Neural cell (in vitro differentiated cells): ENCODE measurements around the gene SDC4. TPM values are rescaled to one million over a fixed set of nuclear protein-coding genes. Genes with fewer than 3 reads are reported as not detected.
A peak's percentile ranks its signal among the peaks of the same experiment; 100 is the strongest.

ENCODE experiments used
- H2AFZ ChIP-seq: fragments of 200-600, 300-800 bp; sonication (generic), shearing (Covaris generic); 2 replicates; pipeline ENCODE4 v1.6.0; 2014; ENCODE audit warnings: low read depth, mild to moderate bottlenecking, antibody characterized with exemption, low read length, moderate library complexity
- H3F3A ChIP-seq: fragments of 200-600 bp; shearing (Covaris generic); 2 replicates; pipeline ENCODE4 v1.6.1; 2016; ENCODE audit warnings: mild to moderate bottlenecking, moderate library complexity, mixed read lengths, antibody characterized with exemption, low read length; ENCODE audit not compliant: insufficient read depth, poor library complexity, severe bottlenecking
- H3K27ac ChIP-seq: fragments of 200-600, 300-800 bp; sonication (generic), shearing (Covaris generic); 2 replicates; pipeline ENCODE4 v1.5.1; 2014; ENCODE audit warnings: mild to moderate bottlenecking, low read length, moderate library complexity
- H3K27me3 ChIP-seq: fragments of 300-800, 200-600 bp; sonication (generic), shearing (Covaris generic); 2 replicates; pipeline ENCODE4 v1.6.0; 2014; ENCODE audit warnings: mild to moderate bottlenecking, low read depth, low read length, moderate library complexity; ENCODE audit not compliant: insufficient read depth
- H3K36me3 ChIP-seq: fragments of 300-800, 200-600 bp; sonication (generic), shearing (Covaris generic); 2 replicates; pipeline ENCODE4 v1.5.1; 2014; ENCODE audit warnings: mild to moderate bottlenecking, antibody characterized with exemption, low read length, moderate library complexity; ENCODE audit not compliant: insufficient read depth
- H3K4me2 ChIP-seq: fragments of 300-800, 200-600 bp; sonication (generic), shearing (Covaris generic); 2 replicates; pipeline ENCODE4 v1.6.0; 2014; ENCODE audit warnings: mild to moderate bottlenecking, low read length
- H3K4me3 ChIP-seq: fragments of 300-800, 200-600 bp; sonication (generic), shearing (Covaris generic); 2 replicates; pipeline ENCODE4 v1.5.1; 2014; ENCODE audit warnings: mild to moderate bottlenecking, low read length, moderate library complexity
- H3K79me2 ChIP-seq: fragments of 200-600 bp; shearing (Covaris generic); replicated peaks from 2 replicates; pipeline ENCODE4 v1.6.0; 2014; ENCODE audit warnings: mild to moderate bottlenecking, low read length, moderate library complexity; ENCODE audit not compliant: insufficient read depth
- H3K9ac ChIP-seq: fragments of 300-800, 200-600 bp; sonication (generic), shearing (Covaris generic); 2 replicates; pipeline ENCODE4 v1.6.1; 2016; ENCODE audit warnings: mild to moderate bottlenecking, low read length, mixed read lengths
- H3K9me2 ChIP-seq: fragments of 200-600 bp; shearing (Covaris generic); 2 replicates; pipeline ENCODE4 v1.6.1; 2016; ENCODE audit warnings: mild to moderate bottlenecking, low read length, mixed read lengths; ENCODE audit not compliant: insufficient read depth
- H3K9me3 ChIP-seq: fragments of 200-600, 300-800 bp; sonication (generic), shearing (Covaris generic); 2 replicates; pipeline ENCODE4 v1.6.1; 2016; ENCODE audit warnings: mild to moderate bottlenecking, mixed run types, low read length, moderate library complexity, mixed read lengths
- H4K20me1 ChIP-seq: fragments of 200-600 bp; shearing (Covaris generic); 2 replicates; pipeline ENCODE4 v1.6.1; 2016; ENCODE audit warnings: mild to moderate bottlenecking, mixed run types; ENCODE audit not compliant: insufficient read depth
- EP300 ChIP-seq: fragments of 450-650 bp; conservative IDR thresholded peaks from 2 replicates; pipeline ENCODE4 v1.6.1; 2014; ENCODE audit warnings: antibody characterized with exemption, mild to moderate bottlenecking, moderate library complexity; ENCODE audit not compliant: poor library complexity, severe bottlenecking
- EZH2 ChIP-seq: fragments of 200-600, 300-800 bp; shearing (Covaris generic), sonication (generic); IDR thresholded peaks from 2 replicates; pipeline ENCODE4 v1.6.1; 2014; ENCODE audit warnings: antibody characterized with exemption, low read length, borderline replicate concordance, mild to moderate bottlenecking; ENCODE audit not compliant: insufficient read depth, poor library complexity, severe bottlenecking
- MXI1 ChIP-seq: fragments of 450-650 bp; conservative IDR thresholded peaks from 2 replicates; pipeline ENCODE4 v1.6.1; 2014; ENCODE audit warnings: antibody characterized with exemption, mild to moderate bottlenecking; ENCODE audit not compliant: poor library complexity, severe bottlenecking
- POLR2AphosphoS5 ChIP-seq: IDR thresholded peaks from 2 replicates; pipeline ENCODE4 v1.6.1; 2012
- RAD21 ChIP-seq: fragments of 450-650 bp; conservative IDR thresholded peaks from 2 replicates; pipeline ENCODE4 v1.6.1; 2014; ENCODE audit warnings: antibody characterized with exemption, mild to moderate bottlenecking, moderate library complexity
- SMC3 ChIP-seq: fragments of 450-650 bp; conservative IDR thresholded peaks from 2 replicates; pipeline ENCODE4 v1.6.1; 2014; ENCODE audit warnings: antibody characterized with exemption, mild to moderate bottlenecking, moderate library complexity; ENCODE audit not compliant: poor library complexity
- TAF1 ChIP-seq: IDR thresholded peaks from 2 replicates; pipeline ENCODE4 v1.6.1; 2012; ENCODE audit warnings: low read depth
- polyA plus RNA-seq: library from polyadenylated mRNA; depleted of rRNA; stranded (reverse); fragments of >200 nt; gene quantifications from 2 replicates; pipeline ENCODE4 v1.2.3, GENCODE V29; 2014
- TF ChIP-seq, protein P1 (sequence below): IDR thresholded peaks from 2 replicates; pipeline ENCODE4 v1.6.1; 2012; ENCODE audit warnings: borderline replicate concordance
- TF ChIP-seq, protein P2 (sequence below): fragments of 450-650 bp; IDR thresholded peaks from 2 replicates; pipeline ENCODE4 v1.5.1; 2014; ENCODE audit warnings: antibody characterized with exemption, mild to moderate bottlenecking, moderate library complexity; ENCODE audit not compliant: poor library complexity, severe bottlenecking

SDC4 gene
- polyA plus RNA-seq, 1 donor from 2014 or later = not detected

DNA sequence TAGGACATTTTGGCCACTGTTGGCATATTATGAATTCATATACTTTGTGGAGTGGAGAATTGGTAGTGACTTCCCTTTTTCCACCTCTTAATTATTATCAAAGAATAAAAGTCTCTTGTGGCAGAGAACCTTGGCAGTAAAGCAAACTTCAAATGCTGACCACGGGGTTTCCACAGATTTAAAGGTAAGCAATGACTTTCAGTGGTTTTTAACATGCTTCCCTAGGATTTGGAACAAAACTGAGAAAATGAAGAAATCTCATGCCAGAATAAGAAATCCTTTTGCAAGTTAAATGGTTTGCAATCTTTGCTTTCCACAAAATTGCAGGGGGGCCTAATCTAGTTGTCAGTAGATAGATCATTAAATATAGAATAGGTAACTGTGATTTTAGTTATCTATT lies 2.0 kb upstream of the SDC4 start:
- no peak overlapping the region for H3K4me3 ChIP-seq
- no peaks in the 10 kb centered on the region for H3K9me3 ChIP-seq
- no peak overlapping the region for H3K9ac ChIP-seq
- no peaks in the 10 kb centered on the region for H3K36me3 ChIP-seq
- H3K27ac ChIP-seq = no peak overlapping the region
- H3K9me2 ChIP-seq = no peaks in the 10 kb centered on the region
- H2AFZ ChIP-seq = no peak overlapping the region
- H4K20me1 ChIP-seq = no peaks in the 10 kb centered on the region
- H3K79me2 ChIP-seq = no peaks in the 10 kb centered on the region
- H3K4me2 ChIP-seq = no peak overlapping the region
- H3F3A ChIP-seq = no peaks in the 10 kb centered on the region
- TF ChIP-seq POLR2AphosphoS5 = no peak
- no peak for TF ChIP-seq EZH2
- TF ChIP-seq, protein P1, sequence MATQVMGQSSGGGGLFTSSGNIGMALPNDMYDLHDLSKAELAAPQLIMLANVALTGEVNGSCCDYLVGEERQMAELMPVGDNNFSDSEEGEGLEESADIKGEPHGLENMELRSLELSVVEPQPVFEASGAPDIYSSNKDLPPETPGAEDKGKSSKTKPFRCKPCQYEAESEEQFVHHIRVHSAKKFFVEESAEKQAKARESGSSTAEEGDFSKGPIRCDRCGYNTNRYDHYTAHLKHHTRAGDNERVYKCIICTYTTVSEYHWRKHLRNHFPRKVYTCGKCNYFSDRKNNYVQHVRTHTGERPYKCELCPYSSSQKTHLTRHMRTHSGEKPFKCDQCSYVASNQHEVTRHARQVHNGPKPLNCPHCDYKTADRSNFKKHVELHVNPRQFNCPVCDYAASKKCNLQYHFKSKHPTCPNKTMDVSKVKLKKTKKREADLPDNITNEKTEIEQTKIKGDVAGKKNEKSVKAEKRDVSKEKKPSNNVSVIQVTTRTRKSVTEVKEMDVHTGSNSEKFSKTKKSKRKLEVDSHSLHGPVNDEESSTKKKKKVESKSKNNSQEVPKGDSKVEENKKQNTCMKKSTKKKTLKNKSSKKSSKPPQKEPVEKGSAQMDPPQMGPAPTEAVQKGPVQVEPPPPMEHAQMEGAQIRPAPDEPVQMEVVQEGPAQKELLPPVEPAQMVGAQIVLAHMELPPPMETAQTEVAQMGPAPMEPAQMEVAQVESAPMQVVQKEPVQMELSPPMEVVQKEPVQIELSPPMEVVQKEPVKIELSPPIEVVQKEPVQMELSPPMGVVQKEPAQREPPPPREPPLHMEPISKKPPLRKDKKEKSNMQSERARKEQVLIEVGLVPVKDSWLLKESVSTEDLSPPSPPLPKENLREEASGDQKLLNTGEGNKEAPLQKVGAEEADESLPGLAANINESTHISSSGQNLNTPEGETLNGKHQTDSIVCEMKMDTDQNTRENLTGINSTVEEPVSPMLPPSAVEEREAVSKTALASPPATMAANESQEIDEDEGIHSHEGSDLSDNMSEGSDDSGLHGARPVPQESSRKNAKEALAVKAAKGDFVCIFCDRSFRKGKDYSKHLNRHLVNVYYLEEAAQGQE = no peak
- no peak for TF ChIP-seq EP300
- no peak for TF ChIP-seq SMC3
- TF ChIP-seq MXI1 = no peak
- TF ChIP-seq TAF1 = no peak
- no peak for TF ChIP-seq RAD21
- TF ChIP-seq, protein P2, sequence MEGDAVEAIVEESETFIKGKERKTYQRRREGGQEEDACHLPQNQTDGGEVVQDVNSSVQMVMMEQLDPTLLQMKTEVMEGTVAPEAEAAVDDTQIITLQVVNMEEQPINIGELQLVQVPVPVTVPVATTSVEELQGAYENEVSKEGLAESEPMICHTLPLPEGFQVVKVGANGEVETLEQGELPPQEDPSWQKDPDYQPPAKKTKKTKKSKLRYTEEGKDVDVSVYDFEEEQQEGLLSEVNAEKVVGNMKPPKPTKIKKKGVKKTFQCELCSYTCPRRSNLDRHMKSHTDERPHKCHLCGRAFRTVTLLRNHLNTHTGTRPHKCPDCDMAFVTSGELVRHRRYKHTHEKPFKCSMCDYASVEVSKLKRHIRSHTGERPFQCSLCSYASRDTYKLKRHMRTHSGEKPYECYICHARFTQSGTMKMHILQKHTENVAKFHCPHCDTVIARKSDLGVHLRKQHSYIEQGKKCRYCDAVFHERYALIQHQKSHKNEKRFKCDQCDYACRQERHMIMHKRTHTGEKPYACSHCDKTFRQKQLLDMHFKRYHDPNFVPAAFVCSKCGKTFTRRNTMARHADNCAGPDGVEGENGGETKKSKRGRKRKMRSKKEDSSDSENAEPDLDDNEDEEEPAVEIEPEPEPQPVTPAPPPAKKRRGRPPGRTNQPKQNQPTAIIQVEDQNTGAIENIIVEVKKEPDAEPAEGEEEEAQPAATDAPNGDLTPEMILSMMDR = no peak
- H3K27me3 ChIP-seq = peaks cover 15% of the 10 kb centered on the region

DNA sequence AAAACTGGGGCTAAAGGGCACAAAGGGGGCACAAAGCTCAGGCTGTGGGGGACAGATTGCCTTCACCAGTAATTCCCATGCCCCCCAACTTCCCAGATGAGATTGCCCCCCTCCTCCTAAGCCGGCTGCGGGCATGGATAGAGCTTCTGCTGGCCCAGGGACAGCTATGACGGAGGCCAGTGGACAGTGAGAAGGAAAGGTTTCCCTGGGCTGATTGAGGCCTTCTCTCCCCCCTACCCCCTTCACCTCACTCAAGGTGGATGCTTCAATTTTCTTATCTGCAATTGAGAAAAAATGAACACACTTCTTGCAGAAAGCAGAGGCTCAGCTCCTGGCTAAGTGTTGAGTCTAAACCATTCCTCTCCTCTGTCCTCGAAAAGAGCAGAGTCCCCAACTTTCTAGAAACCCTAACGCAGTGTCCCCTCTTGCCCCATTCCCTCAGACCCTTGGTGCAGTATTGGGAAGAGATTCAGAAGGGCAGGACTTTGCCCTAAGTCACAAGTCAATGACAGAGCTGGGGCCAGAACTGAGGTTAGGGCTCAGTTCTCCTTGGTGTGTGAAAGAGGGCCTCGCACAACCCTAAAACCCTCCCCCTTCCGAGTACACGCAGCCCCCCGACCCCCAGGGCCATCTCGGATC lies 808 bp downstream of the SDC4 start:
- Histone ChIP-seq H3K9me3 (no peaks in the 10 kb centered on the region), H3K79me2 (no peaks in the 10 kb centered on the region), H3K27ac (no peak overlapping the region), H3K9ac (no peak overlapping the region), H3K36me3 (no peaks in the 10 kb centered on the region), H3K9me2 (no peaks in the 10 kb centered on the region), H2AFZ (no peak overlapping the region), H3K4me3 (peak overlapping the region; percentile 55), H3K4me2 (no peak overlapping the region), H4K20me1 (no peaks in the 10 kb centered on the region), H3F3A (no peaks in the 10 kb centered on the region), H3K27me3 (peaks cover 15% of the 10 kb centered on the region)
- no peak for TF ChIP-seq EP300
- TF ChIP-seq, protein P2 = no peak
- TF ChIP-seq MXI1 = no peak
- TF ChIP-seq, protein P1 = no peak
- TF ChIP-seq TAF1 = no peak
- TF ChIP-seq SMC3 = no peak
- TF ChIP-seq POLR2AphosphoS5 = no peak
- TF ChIP-seq EZH2 = no peak
- no peak for TF ChIP-seq RAD21
